Lower leg skin (tissue), 3 donors: ENCODE measurements around the gene SLC6A12.

Experiments
- POLR2A ChIP-seq, 2 donors: fragments of 450-650 bp; IDR thresholded peaks; one replicate each; pipeline ENCODE4 v1.6.1; 2016 to 2017; ENCODE audit warnings: antibody characterized with exemption in 2 of 2, mild to moderate bottlenecking in 1 of 2, moderate library complexity in 1 of 2
- TF ChIP-seq, protein P1 (sequence below), 3 donors: fragments of 450-650 bp; IDR thresholded peaks; one replicate each; pipeline ENCODE4 v1.5.1; 2016; ENCODE audit warnings: antibody characterized with exemption in 3 of 3, mild to moderate bottlenecking in 3 of 3, moderate library complexity in 2 of 3

DNA sequence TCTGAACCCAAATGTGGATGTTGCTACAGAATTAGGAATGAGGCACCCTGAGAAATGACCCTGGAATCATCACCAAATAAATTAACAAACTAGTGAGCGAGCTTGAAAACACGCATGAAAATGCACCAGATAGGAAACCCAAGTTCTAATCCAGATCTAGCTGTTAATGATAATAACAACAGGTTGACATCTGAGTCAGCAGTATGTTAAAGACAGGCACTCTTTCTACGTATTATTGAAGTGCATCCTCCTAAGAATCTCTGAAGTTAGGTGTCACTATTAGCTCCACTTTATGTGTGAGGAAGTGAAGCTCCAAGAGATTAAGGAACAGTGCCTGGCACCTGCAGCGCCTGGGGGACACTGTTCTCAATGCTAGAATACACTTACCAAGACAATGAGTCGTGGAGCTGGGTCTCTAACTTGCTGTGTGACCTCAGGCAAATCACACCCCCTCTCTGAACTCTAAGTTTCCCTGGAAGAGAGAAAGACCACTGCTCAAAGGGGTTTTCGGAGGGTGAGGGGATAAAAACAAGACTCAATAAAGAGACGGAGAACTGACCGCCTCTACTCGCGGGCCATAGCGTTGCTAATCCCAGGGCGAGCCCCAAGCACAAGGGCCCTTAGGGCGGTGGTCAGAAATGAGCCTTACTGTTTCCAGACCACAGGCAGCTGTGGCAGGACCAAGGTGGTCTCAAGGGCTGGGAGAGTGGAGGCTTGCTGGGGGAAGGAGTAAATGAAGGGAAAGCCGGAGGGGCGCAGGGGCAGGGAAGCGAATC is 2.1 kb downstream of the SLC6A12 start:
- TF ChIP-seq, protein P1, sequence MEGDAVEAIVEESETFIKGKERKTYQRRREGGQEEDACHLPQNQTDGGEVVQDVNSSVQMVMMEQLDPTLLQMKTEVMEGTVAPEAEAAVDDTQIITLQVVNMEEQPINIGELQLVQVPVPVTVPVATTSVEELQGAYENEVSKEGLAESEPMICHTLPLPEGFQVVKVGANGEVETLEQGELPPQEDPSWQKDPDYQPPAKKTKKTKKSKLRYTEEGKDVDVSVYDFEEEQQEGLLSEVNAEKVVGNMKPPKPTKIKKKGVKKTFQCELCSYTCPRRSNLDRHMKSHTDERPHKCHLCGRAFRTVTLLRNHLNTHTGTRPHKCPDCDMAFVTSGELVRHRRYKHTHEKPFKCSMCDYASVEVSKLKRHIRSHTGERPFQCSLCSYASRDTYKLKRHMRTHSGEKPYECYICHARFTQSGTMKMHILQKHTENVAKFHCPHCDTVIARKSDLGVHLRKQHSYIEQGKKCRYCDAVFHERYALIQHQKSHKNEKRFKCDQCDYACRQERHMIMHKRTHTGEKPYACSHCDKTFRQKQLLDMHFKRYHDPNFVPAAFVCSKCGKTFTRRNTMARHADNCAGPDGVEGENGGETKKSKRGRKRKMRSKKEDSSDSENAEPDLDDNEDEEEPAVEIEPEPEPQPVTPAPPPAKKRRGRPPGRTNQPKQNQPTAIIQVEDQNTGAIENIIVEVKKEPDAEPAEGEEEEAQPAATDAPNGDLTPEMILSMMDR (IDR thresholded peaks at IDR 0.05), result no peak
- TF ChIP-seq POLR2A (IDR thresholded peaks at IDR 0.05), result no peak
